Stimulated activated CD4-positive, alpha-beta T cell treated with anti-CD3 and anti-CD28 coated beads, Interleukin-4, amount 100 ng/mL, for 1 hour (primary cell): ENCODE measurements around the gene KCNG2.
"Not testable (repeated sequence)": the region's sequence is repeated elsewhere in the genome, so short reads cannot be mapped to it uniquely, and the experiment has no call there.

Source experiments
- DNase-seq: peaks from one replicate; pipeline ENCODE4 v3.0.0-alpha.2; 2020

The KCNG2 gene

DNA sequence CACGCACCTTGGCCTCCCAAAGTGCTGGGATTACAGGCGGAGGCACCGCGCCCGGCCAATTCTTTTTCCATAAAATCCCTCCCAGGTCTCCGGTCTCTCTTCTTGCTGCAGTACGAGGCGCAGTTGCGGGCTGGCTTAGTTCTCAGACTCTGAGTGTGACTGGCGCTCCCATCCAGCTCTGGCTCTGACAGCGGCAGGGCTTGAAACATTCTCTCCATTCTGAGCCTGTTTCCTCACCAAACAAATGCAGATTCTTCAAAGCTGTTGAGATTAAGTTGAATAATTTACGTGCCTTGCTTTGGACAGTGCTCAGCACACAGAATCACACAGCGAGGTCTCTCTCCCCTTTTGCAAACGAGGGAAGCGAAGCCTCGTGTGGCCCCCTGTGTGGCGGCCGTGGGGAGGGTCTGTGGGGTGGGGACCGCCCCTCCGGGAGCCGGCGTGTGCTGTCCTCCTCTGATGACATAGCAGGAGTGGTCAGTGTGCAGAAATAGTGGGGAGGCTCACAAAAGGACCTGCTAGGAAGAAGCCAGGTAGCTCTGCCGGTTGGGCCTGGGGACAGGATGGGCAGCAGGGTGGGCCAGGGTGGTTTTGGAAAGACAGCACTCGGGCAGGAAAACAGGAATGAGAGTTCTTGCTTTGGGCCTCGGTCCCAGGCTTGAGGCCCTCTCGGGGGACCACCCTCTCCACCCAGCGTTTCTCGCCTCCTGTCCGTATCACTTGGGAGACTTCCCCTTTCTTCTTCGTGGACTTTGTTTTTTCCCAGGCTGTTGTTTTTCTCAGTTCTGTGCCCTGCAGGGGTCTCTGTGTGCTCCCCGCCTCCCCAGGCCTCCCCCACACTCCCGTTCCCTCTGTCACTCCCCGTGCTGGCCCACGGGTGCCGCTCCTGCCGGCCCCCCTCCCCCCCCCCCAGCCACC is 75.0 kb downstream of the KCNG2 start:
- no peak for DNase-seq

DNA sequence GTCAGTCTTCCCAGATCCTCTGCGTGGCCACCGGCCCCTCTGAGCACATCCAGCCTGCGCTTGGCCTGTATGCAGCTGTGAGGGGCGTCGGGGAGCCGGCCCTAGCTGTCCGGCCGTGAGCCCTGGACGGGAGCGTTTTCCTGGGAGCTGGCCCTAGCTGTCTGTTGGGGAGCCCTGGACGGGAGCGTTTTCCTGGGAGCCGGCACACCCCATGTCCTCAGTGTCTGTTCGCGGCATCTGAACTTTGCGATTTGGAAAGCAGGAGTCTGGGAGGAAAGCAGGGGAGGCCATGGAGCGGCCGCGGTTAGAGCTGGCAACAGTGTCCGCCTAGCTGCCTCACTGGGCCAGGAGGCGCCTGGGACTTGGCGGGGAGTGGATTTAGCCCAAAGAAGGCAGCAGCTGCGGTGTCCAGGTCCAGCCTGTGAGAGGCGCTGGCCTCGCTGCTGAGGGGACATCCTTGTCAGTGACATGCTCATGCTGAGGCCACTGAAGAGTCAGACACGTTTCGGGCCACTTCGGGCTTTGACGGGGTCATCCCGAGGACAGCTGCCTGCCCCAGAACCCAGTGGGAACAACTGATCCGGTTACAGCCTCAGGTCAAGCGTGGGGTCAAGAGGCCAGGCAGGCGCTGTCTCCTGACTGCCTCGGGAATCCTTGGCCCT is 75.8 kb downstream of the KCNG2 start:
- no peak for DNase-seq

GRCh38 chr18:79874553-79875530 is 77.1 kb downstream of the KCNG2 start:
- no peak for DNase-seq

DNA sequence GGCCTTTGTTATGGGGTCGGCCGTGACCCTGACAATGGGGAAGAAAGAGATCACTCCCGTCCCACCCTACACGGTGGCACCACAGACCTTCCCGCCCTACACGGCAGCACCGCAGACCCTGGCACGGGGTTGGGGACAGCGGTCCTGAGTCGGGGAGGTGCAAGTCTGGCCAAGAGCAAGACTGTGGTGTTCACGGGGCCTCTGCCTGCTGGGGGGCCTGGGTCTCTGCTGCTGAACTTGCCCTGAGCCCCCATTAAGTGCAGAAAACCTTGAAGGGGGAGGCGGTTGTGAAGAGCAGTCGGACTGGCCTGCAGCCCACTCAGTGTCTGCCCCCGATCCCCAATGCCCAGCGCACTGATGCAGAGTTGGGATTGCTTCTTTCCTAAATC is 77.8 kb downstream of the KCNG2 start:
- DNase-seq: no peak

- no peak for DNase-seq
Observed at GRCh38 chr18:79875931-79876461, 78.3 kb downstream of the KCNG2 start.

DNA sequence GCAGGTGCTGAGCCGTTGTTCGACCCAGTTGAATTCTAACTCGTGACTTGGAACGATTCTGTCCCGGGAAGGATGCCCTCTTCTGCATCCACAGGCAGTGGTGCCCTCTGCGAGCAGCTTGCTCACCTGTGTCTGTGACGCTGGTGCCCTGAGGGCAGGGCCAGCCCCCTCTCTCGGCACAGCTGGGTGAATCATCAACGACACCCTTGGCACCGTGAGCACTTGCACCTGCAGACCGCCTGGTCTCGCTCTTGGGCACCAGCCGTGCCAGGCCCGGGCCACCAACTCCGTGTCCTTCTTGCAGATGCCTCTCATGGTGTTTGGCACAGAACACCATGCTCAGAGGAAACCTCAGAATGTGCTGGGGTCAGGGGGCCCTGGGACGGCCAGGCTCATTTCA is 78.8 kb downstream of the KCNG2 start:
- no peak for DNase-seq

GRCh38 chr18:79877163-79878091 is 79.7 kb downstream of the KCNG2 start:
- no peak for DNase-seq

- not testable (repeated sequence) for DNase-seq
Observed at GRCh38 chr18:79878246-79878645, 80.5 kb downstream of the KCNG2 start.

GRCh38 chr18:79878741-79879378 is 81.1 kb downstream of the KCNG2 start:
- DNase-seq: no peak

GRCh38 chr18:79879566-79879965 is 81.8 kb downstream of the KCNG2 start:
- DNase-seq: no peak

GRCh38 chr18:79881695-79882094 is 84.0 kb downstream of the KCNG2 start:
- no peak for DNase-seq

DNA sequence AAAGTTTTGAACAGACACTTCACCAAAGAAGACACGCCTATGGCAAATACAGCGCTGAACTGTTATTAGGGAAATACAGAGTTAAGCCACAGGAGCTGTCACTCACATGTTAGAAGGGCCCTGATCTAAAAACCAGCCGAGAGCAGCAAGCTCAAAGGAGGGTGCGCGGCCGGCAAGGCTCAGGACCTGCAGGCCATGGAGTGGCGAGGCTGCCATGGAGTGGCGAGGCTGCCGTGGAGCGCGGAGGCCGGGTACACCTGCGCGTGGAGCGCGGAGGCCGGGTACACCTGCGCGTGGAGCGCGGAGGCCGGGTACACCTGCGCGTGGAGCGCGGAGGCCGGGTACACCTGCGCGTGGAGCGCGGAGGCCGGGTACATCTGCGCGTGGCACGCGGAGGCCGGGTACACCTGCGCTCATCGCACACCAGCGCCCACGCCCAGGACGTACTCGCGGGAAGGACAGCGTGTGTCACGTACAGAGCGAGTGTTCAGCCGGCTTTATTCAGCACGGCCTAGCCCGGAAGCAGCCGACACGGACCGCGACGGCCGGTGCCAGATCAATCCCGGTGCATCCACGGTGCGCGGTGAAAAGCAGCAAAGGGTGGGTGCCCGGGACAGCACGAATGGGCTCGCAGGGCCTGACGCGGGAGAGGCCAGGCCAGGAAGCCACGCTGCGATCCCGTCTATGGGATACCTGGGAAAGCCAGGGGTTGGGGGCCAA is 84.9 kb downstream of the KCNG2 start:
- DNase-seq: no peak

DNA sequence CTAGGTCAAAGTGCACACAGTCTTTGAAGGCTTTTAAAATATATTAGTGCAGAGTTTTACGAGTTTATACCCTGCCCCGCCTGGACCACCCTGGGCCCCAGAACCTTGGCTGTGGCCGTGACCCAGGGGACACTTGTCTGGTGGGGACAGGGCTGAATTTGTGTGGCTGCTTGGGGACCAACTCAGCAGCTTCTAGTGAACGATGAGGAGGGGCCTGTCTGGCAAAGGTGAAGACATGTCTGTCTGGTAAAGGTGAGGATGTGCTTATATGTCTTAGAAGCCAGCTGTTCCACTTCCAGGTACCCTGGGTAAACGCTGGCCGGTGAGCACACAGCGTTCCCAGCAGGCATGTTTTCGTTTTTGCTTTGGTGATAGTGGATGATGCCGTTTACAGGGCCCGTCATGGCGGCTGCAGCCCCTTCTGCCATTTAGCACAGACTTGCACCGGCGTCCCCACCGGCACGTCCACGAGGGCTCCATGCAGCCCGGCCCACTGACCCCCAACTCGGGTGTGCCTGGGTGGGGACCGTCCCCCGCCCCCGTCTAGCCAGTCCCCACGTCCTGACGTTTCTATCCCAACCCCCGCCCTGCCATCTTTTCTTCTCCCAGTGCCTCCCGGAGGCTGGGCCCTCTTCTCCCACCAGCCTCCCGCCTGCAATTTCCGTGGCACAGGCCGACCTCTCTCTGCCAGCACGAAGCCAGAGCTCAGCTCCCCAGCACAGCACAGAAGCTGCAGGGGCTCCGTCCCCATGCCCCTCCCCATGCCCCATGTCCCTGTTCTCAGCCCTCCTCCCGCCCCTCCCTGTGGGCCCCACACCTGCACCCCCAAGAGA is 85.9 kb downstream of the KCNG2 start:
- DNase-seq: no peak

GRCh38 chr18:79884294-79884962 is 86.7 kb downstream of the KCNG2 start:
- no peak for DNase-seq

GRCh38 chr18:79884963-79885728 is 87.4 kb downstream of the KCNG2 start:
- no peak for DNase-seq

- DNase-seq: no peak
Observed at GRCh38 chr18:79887181-79888000, 89.7 kb downstream of the KCNG2 start.

DNA sequence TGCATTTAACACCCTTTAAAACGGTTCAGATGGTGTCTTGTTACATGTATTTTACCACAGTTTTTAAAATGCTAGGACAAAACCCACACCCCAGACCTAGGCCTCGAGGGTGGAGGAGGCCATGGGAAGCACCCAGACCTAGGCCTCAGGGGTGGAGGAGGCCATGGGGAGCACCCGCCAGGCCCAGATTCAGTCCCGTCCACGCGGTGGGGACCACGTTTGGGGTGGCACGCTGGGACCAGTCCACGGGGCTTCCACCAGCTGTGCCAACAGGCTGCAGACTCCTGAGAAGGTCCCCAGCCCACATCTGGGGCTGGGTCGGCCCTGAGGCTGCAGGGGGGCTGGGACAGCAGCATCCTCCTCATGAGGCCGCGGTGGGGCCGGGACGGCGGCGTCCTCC is 90.3 kb downstream of the KCNG2 start:
- DNase-seq: no peak
